ENCODE measurements around the gene ATP1B1.

Gene ATP1B1

GRCh38 chr1:169143346-169143745 is 36.9 kb downstream of the ATP1B1 start:
- DNase-seq (ENCODE audit: low spot score), result no peak
- in situ Hi-C loops (cut with MboI; ENCODE audit: low sequenced_read_pairs, unreplicated experiment), result no loop called here
- TF ChIP-seq CTCF (IDR thresholded peaks at IDR 0.05; ENCODE audit: borderline replicate concordance, control extremely low read depth, extremely low read depth, insufficient read depth, missing control alignments), result no peak

- no peak for TF ChIP-seq CTCF (IDR thresholded peaks at IDR 0.05; ENCODE audit: borderline replicate concordance, control extremely low read depth, extremely low read depth, insufficient read depth, missing control alignments)
- no peak for DNase-seq (ENCODE audit: low spot score)
- in situ Hi-C loops (cut with MboI; ENCODE audit: low sequenced_read_pairs, unreplicated experiment), result no loop called here
Measured at GRCh38 chr1:169143984-169144383, 37.5 kb downstream of the ATP1B1 start.

- TF ChIP-seq CTCF (IDR thresholded peaks at IDR 0.05; ENCODE audit: borderline replicate concordance, control extremely low read depth, extremely low read depth, insufficient read depth, missing control alignments), result no peak
- no peak for DNase-seq (ENCODE audit: low spot score)
- in situ Hi-C loops (cut with MboI; ENCODE audit: low sequenced_read_pairs, unreplicated experiment), result no loop called here
Measured at GRCh38 chr1:169144941-169145626, 38.6 kb downstream of the ATP1B1 start.

- no peak for DNase-seq (ENCODE audit: low spot score)
- TF ChIP-seq CTCF (IDR thresholded peaks at IDR 0.05; ENCODE audit: borderline replicate concordance, control extremely low read depth, extremely low read depth, insufficient read depth, missing control alignments), result no peak
- in situ Hi-C loops (cut with MboI; ENCODE audit: low sequenced_read_pairs, unreplicated experiment), result no loop called here
Measured at GRCh38 chr1:169146576-169147214, 40.2 kb downstream of the ATP1B1 start.

- no peak for DNase-seq (ENCODE audit: low spot score)
- no peak for TF ChIP-seq CTCF (IDR thresholded peaks at IDR 0.05; ENCODE audit: borderline replicate concordance, control extremely low read depth, extremely low read depth, insufficient read depth, missing control alignments)
- in situ Hi-C loops (cut with MboI; ENCODE audit: low sequenced_read_pairs, unreplicated experiment), result no loop called here
Measured at GRCh38 chr1:169148472-169149252, 42.2 kb downstream of the ATP1B1 start.

GRCh38 chr1:169149555-169150286 is 43.2 kb downstream of the ATP1B1 start:
- TF ChIP-seq CTCF (IDR thresholded peaks at IDR 0.05; ENCODE audit: borderline replicate concordance, control extremely low read depth, extremely low read depth, insufficient read depth, missing control alignments), result no peak
- DNase-seq (ENCODE audit: low spot score), result no peak
- in situ Hi-C loops (cut with MboI; ENCODE audit: low sequenced_read_pairs, unreplicated experiment), result no loop called here

All from GM13976 (cell line).